Ishikawa (cell line): ENCODE data around the gene KRT15.

Experiments
- CEBPB ChIP-seq: IDR thresholded peaks from 2 replicates; pipeline ENCODE4 v1.6.1; 2012
- CREB1 ChIP-seq: IDR thresholded peaks from 2 replicates; pipeline ENCODE4 v1.6.1; 2012; ENCODE audit warnings: low read depth
- EGR1 ChIP-seq: IDR thresholded peaks from 2 replicates; pipeline ENCODE4 v1.6.1; 2012
- EP300 ChIP-seq: IDR thresholded peaks from 2 replicates; pipeline ENCODE4 v1.6.1; 2012; ENCODE audit warnings: borderline replicate concordance
- FOXM1 ChIP-seq: IDR thresholded peaks from 2 replicates; pipeline ENCODE4 v1.6.1; 2012; ENCODE audit warnings: low read depth, borderline replicate concordance
- MAX ChIP-seq: IDR thresholded peaks from 2 replicates; pipeline ENCODE4 v1.6.1; 2012
- NFIC ChIP-seq: IDR thresholded peaks from 2 replicates; pipeline ENCODE4 v1.6.1; 2012
- RAD21 ChIP-seq: IDR thresholded peaks from 2 replicates; pipeline ENCODE4 v1.6.1; 2012; ENCODE audit warnings: low read depth
- TAF1 ChIP-seq: IDR thresholded peaks from 2 replicates; pipeline ENCODE4 v1.6.1; 2012; ENCODE audit warnings: low read depth, mild to moderate bottlenecking
- TCF12 ChIP-seq: IDR thresholded peaks from 2 replicates; pipeline ENCODE4 v1.6.1; 2012; ENCODE audit warnings: low read depth
- TEAD4 ChIP-seq: IDR thresholded peaks from 2 replicates; pipeline ENCODE4 v1.6.1; 2012
- USF1 ChIP-seq: IDR thresholded peaks from 2 replicates; pipeline ENCODE4 v1.6.1; 2012
- YY1 ChIP-seq: IDR thresholded peaks from 2 replicates; pipeline ENCODE4 v1.6.1; 2012; ENCODE audit warnings: low read depth
- ZBTB7A ChIP-seq: IDR thresholded peaks from 2 replicates; pipeline ENCODE4 v1.6.1; 2012; ENCODE audit warnings: low read depth
- TF ChIP-seq, protein P1 (sequence below): IDR thresholded peaks from 2 replicates; pipeline ENCODE4 v1.6.1; 2012; ENCODE audit warnings: low read depth, mild to moderate bottlenecking

The KRT15 gene

GRCh38 chr17:41518789-41519449 lies at the start of gene KRT15:
TSS of gene KRT15 (minus strand) at chr17:41518890. CDS start at chr17:41518827, 63 bp downstream.
- TF ChIP-seq TAF1 (no peak), MAX (no peak), CREB1 (no peak), CEBPB (no peak), ZBTB7A (no peak), YY1 (no peak), USF1 (no peak), NFIC (no peak), EP300 (no peak), TCF12 (no peak), RAD21 (no peak), TEAD4 (no peak), EGR1 (no peak), FOXM1 (no peak)
- TF ChIP-seq, protein P1, sequence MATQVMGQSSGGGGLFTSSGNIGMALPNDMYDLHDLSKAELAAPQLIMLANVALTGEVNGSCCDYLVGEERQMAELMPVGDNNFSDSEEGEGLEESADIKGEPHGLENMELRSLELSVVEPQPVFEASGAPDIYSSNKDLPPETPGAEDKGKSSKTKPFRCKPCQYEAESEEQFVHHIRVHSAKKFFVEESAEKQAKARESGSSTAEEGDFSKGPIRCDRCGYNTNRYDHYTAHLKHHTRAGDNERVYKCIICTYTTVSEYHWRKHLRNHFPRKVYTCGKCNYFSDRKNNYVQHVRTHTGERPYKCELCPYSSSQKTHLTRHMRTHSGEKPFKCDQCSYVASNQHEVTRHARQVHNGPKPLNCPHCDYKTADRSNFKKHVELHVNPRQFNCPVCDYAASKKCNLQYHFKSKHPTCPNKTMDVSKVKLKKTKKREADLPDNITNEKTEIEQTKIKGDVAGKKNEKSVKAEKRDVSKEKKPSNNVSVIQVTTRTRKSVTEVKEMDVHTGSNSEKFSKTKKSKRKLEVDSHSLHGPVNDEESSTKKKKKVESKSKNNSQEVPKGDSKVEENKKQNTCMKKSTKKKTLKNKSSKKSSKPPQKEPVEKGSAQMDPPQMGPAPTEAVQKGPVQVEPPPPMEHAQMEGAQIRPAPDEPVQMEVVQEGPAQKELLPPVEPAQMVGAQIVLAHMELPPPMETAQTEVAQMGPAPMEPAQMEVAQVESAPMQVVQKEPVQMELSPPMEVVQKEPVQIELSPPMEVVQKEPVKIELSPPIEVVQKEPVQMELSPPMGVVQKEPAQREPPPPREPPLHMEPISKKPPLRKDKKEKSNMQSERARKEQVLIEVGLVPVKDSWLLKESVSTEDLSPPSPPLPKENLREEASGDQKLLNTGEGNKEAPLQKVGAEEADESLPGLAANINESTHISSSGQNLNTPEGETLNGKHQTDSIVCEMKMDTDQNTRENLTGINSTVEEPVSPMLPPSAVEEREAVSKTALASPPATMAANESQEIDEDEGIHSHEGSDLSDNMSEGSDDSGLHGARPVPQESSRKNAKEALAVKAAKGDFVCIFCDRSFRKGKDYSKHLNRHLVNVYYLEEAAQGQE: no peak

GRCh38 chr17:41567317-41567716 lies 48.6 kb upstream of the KRT15 start:
- TF ChIP-seq TAF1: no peak
- no peak for TF ChIP-seq NFIC
- no peak for TF ChIP-seq MAX
- TF ChIP-seq, protein P1: no peak
- no peak for TF ChIP-seq CREB1
- TF ChIP-seq CEBPB: no peak

DNA sequence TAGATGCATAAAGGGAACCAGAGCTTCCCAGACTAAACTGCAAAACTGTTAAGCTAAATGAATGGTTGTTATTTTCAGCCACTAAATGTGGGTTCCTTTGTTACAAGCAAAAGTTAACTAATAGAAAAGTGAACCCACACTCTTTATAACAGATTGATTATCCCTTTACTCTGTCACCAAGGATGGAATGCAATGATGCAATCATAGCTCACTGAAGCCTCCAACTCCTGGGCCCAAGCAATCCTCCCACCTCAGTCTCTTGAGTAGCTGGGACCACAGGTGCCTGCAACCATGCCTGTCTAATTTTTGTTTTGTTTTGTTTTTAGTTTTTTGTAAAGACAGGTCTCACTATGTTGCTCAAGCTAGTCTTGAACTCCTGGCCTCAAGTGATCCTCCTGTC lies 46.6 kb upstream of the KRT15 start:
- TF ChIP-seq TEAD4 (no peak), USF1 (no peak), ZBTB7A (no peak), NFIC (no peak), CREB1 (no peak), TAF1 (no peak)
- TF ChIP-seq, protein P1: no peak

GRCh38 chr17:41563607-41564170 lies 45.0 kb upstream of the KRT15 start:
- no peak for TF ChIP-seq NFIC
- no peak for TF ChIP-seq FOXM1
- no peak for TF ChIP-seq MAX
- no peak for TF ChIP-seq RAD21

DNA sequence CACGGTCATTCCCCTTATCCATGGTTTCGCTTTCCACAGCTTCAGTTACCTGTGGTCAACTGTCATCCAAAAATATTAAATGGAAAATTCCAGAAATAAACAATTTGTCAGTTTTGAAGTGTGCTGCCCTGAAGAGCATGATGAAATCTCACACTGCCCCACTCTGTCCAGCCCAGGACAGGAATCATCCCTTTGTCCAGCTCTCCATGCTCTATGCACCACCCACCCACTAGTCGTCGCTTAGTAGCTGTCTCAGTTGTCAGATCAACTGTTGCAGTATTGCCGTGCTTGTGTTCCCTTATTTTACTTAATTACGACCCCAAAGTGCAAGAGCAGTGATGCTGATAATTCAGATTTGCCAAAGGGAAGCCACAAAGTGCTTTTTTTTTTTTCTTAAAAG lies 42.9 kb upstream of the KRT15 start:
- no peak for TF ChIP-seq TEAD4
- no peak for TF ChIP-seq RAD21
- TF ChIP-seq MAX: no peak
- TF ChIP-seq, protein P1: no peak
- TF ChIP-seq FOXM1: no peak
- no peak for TF ChIP-seq TCF12
